ENCODE results near the gene DGKQ. TPM values are rescaled to one million over a fixed set of nuclear protein-coding genes. Genes with fewer than 3 reads are reported as not detected.

Gene DGKQ
- polyA plus RNA-seq, 2 of the 4 experiments (the other 2 are of a cell fraction) = 2.7 to 7.8 TPM

DNA sequence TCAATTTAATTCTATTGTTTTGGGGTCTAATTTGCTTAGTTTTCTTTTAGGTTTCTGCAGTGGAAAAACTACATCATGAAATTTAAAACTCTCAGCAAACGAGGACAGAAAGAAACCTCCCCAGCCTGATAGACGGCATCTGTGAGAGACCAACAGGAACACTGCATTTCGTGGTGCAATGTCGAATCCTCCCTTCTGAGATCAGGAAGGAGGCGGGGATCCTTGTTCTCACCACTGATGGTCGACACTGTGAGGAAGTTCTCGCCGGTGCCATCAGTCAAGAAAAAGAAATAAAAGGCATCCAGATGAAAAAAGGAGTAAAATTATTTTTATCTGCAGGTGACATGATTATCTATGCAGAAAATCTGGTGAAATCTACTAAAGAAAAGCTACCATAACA lies 57.8 kb downstream of the DGKQ start:
- ChIA-PET POLR2A (no interaction called here), CTCF (no interaction called here)
- WGBS (ENCODE audit: missing lambda C conversion rate) = 89% methylated on average over 8 of the region's 8 CpGs
- Histone ChIP-seq H3K4me1 (no peaks in the 10 kb centered on the region), H3K9me3 (no peaks in the 10 kb centered on the region), H3K4me3 (no peak overlapping the region), H3K27ac (no peak overlapping the region), H3K4me2 (no peak overlapping the region)
- no peak for DNase-seq (ENCODE audit: low read depth in 1 of 2, low spot score in 1 of 2)
- no peak for ATAC-seq
- no peak for TF ChIP-seq CHD2 (IDR thresholded peaks at IDR 0.05; ENCODE audit: low read length, partially characterized antibody)
- TF ChIP-seq HDAC2 (IDR thresholded peaks at IDR 0.05) = no peak
- TF ChIP-seq EHF (CRISPR knock-in tag; IDR thresholded peaks at IDR 0.05) = no peak
- no peak for TF ChIP-seq KDM5A (IDR thresholded peaks at IDR 0.05)
- no peak for TF ChIP-seq FOXS1 (CRISPR knock-in tag; IDR thresholded peaks at IDR 0.05)
- TF ChIP-seq, protein P1, sequence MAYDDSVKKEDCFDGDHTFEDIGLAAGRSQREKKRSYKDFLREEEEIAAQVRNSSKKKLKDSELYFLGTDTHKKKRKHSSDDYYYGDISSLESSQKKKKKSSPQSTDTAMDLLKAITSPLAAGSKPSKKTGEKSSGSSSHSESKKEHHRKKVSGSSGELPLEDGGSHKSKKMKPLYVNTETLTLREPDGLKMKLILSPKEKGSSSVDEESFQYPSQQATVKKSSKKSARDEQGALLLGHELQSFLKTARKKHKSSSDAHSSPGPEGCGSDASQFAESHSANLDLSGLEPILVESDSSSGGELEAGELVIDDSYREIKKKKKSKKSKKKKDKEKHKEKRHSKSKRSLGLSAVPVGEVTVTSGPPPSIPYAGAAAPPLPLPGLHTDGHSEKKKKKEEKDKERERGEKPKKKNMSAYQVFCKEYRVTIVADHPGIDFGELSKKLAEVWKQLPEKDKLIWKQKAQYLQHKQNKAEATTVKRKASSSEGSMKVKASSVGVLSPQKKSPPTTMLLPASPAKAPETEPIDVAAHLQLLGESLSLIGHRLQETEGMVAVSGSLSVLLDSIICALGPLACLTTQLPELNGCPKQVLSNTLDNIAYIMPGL (CRISPR knock-in tag; IDR thresholded peaks at IDR 0.05; ENCODE audit: borderline replicate concordance) = no peak
- TF ChIP-seq TP53 (CRISPR knock-in tag; IDR thresholded peaks at IDR 0.05) = no peak
- TF ChIP-seq FOSB (CRISPR knock-in tag; IDR thresholded peaks at IDR 0.05) = no peak
- no peak for FAIRE-seq

DNA sequence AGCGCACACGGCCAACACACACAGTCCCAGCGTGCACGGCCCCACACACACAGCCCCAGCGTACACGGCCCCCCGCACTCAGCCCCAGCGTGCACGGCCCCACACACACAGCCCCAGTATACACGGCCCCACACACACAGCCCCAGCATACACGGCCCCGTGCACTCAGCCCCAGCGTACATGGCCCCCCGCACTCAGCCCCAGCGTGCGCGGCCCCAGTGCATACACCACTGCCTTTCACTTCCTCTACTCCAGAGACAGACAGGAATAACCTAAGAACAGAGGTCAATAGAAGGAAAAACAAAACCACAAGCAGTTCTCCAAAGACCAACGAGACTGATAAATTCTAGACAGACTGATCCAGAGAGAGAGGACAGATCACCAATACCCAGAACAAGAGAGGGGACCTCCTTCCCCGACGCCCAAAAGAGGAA lies 58.3 kb downstream of the DGKQ start:
- ChIA-PET CTCF (no interaction called here), POLR2A (no interaction called here)
- DNase-seq (ENCODE audit: low read depth in 1 of 2, low spot score in 1 of 2) = no peak
- ATAC-seq = no peak
- WGBS (ENCODE audit: missing lambda C conversion rate) = 86% methylated on average over 7 of the region's 20 CpGs
- Histone ChIP-seq H3K4me2 (no peak overlapping the region), H3K4me3 (no peak overlapping the region), H3K9me3 (no peaks in the 10 kb centered on the region), H3K4me1 (no peaks in the 10 kb centered on the region), H3K27ac (no peak overlapping the region)
- no peak for FAIRE-seq
- TF ChIP-seq MAFK (IDR thresholded peaks at IDR 0.05; ENCODE audit: partially characterized antibody) (no peak), BHLHE40 (IDR thresholded peaks at IDR 0.05; ENCODE audit: low read depth, low read length) (no peak), RNF2 (IDR thresholded peaks at IDR 0.05; ENCODE audit: borderline replicate concordance, low read depth) (no peak), ZFP36 (IDR thresholded peaks at IDR 0.05; ENCODE audit: borderline replicate concordance, partially characterized antibody) (no peak), REST (IDR thresholded peaks at IDR 0.05) (no peak), TP53 (CRISPR knock-in tag; IDR thresholded peaks at IDR 0.05) (no peak), EHMT2 (IDR thresholded peaks at IDR 0.05; ENCODE audit: low read depth) (no peak), KDM1A (IDR thresholded peaks at IDR 0.05; ENCODE audit: low read depth) (no peak), CBX8 (IDR thresholded peaks at IDR 0.05) (no peak), CBX2 (IDR thresholded peaks at IDR 0.05; ENCODE audit: borderline replicate concordance, low read depth) (no peak)
- TF ChIP-seq, protein P1 (CRISPR knock-in tag; IDR thresholded peaks at IDR 0.05; ENCODE audit: borderline replicate concordance) = no peak
- TF ChIP-seq, protein P2, sequence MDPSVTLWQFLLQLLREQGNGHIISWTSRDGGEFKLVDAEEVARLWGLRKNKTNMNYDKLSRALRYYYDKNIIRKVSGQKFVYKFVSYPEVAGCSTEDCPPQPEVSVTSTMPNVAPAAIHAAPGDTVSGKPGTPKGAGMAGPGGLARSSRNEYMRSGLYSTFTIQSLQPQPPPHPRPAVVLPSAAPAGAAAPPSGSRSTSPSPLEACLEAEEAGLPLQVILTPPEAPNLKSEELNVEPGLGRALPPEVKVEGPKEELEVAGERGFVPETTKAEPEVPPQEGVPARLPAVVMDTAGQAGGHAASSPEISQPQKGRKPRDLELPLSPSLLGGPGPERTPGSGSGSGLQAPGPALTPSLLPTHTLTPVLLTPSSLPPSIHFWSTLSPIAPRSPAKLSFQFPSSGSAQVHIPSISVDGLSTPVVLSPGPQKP (IDR thresholded peaks at IDR 0.05; ENCODE audit: low read depth, low read length) = no peak
- TF ChIP-seq, protein P3, sequence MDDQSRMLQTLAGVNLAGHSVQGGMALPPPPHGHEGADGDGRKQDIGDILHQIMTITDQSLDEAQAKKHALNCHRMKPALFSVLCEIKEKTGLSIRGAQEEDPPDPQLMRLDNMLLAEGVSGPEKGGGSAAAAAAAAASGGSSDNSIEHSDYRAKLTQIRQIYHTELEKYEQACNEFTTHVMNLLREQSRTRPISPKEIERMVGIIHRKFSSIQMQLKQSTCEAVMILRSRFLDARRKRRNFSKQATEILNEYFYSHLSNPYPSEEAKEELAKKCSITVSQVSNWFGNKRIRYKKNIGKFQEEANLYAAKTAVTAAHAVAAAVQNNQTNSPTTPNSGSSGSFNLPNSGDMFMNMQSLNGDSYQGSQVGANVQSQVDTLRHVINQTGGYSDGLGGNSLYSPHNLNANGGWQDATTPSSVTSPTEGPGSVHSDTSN (IDR thresholded peaks at IDR 0.05) = no peak

Data from A549 (cell line).